Spinal cord (tissue), 10 donors: ENCODE results near the gene INPP5F. TPM values are rescaled to one million over a fixed set of nuclear protein-coding genes. Genes with fewer than 3 reads are reported as not detected.
A peak's percentile ranks its signal among the peaks of the same experiment; 100 is the strongest.

ENCODE experiments used
- DNase-seq, 6 donors: peaks; one replicate each; pipeline versions ENCODE4 v3.0.0 to v3.0.0-alpha.2; 2013 to 2015; ENCODE audit warnings: low spot score in 6 of 6, low read depth in 4 of 6
- H3K27ac ChIP-seq: one replicate; pipeline ENCODE4 v1.5.1; 2013; ENCODE audit warnings: low read depth, low read length, control low read depth
- H3K27me3 ChIP-seq: one replicate; pipeline ENCODE4 v1.6.1; 2013; ENCODE audit warnings: low read length; ENCODE audit not compliant: control insufficient read depth, insufficient read depth
- H3K36me3 ChIP-seq: one replicate; pipeline ENCODE4 v1.6.1; 2013; ENCODE audit warnings: low read length; ENCODE audit not compliant: control insufficient read depth, insufficient read depth
- H3K4me1 ChIP-seq: one replicate; pipeline ENCODE4 v1.6.1; 2013; ENCODE audit warnings: low read length; ENCODE audit not compliant: control insufficient read depth, insufficient read depth
- H3K4me3 ChIP-seq: one replicate; pipeline ENCODE4 v1.5.1; 2013; ENCODE audit warnings: low read depth, low read length, control low read depth
- H3K9me3 ChIP-seq: one replicate; pipeline ENCODE4 v1.6.1; 2013; ENCODE audit warnings: low read length; ENCODE audit not compliant: control insufficient read depth, insufficient read depth
- WGBS: methylation state at CpG from one replicate; pipeline ENCODE4 v1.1.5; 2013; ENCODE audit warnings: missing lambda C conversion rate; ENCODE audit not compliant: insufficient coverage; 5-methylcytosine and 5-hydroxymethylcytosine counted together
- polyA plus RNA-seq, 2 donors: library from polyadenylated mRNA; unstranded; fragments of 120-200 nt; gene quantifications; one replicate each; pipeline ENCODE4 v1.2.1, GENCODE V29; 2013; ENCODE audit not compliant: insufficient read length in 2 of 2
- total RNA-seq, 2 donors: library from RNA; depleted of rRNA in 1 of 2; stranded (reverse); fragments of 120-200 nt in 1 of 2; fragments of >200 nt in 1 of 2; gene quantifications; one replicate each; pipeline versions ENCODE4 v1.2.3 to v1.2.4, GENCODE V29; 2013 to 2014
- donor health status: healthy.

The INPP5F gene
- total and polyA plus RNA-seq, 4 donors = 99.5 to 350 (median 301) TPM

DNA sequence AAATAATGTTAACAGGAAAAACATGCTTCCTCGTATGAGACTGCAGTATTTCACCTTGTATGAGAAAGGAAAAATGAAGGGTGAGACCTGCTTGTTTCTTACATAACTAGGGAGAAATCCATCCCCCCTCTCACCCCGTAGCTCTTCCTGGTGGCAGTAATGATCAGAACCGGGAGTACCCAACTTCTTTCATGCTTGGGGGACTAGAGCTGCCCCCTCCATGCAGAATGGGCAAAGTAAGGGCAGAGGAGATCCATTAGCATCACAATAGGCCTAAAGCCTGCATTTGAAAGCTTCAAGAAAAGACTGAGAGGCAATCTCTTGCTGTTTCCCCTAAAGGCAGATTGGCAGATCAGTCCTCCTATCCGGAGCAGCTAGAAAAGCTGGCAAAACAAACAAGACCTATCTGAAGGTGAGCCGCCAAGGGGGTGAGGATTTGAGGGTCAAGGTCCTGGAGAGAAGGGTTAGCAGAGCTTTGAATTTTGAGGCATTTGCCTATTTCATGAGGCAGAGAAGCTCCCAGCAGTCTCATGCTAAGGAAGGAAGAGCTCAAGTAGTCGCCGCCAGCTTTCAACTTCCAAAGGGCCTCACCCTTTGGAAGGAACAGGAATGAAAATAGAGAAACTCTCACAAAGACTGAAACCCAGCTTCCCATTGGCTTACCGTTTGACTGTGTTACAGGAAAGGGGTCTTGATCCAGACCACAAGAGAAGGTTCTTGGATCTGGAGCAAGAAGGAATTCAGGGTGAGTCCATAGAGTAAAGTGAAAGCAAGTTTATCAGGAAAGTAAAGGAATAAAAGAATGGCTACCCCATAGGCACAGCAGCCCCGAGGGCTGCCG, 38.4 kb upstream of the INPP5F start:
- Histone ChIP-seq H3K27me3 (no peaks in the 10 kb centered on the region), H3K9me3 (no peaks in the 10 kb centered on the region), H3K27ac (peak overlapping the region; percentile 44), H3K36me3 (no peaks in the 10 kb centered on the region), H3K4me1 (peaks cover 9% of the 10 kb centered on the region), H3K4me3 (peak overlapping the region; percentile 30)
- WGBS = 37% methylated on average over 3 of the region's 10 CpGs
- DNase-seq = peak in 3 of 6 donors; percentile 38 to 70 (median 65)

DNA sequence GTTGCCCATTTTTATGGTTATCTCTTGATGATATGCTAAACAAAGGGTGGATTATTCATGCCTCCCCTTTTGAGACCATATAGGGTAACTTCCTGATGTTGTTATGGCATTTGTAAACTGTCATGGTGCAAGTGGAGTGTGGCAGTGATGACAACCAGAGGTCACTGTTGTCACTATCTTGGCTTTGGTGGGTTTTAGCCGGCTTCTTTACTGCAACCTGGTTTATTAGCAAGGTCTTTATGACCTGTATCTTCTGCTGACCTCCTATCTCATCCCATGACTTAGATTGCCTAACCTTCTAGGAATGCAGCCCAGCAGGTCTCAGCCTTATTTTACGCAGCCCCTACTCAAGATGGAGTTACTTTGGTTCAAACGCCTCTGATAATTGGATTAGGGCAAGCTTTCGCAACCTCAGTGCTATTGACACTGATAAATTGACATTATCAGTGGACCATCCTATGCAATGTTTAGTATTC, 37.8 kb upstream of the INPP5F start:
- no peaks in the 10 kb centered on the region for H3K27me3 ChIP-seq
- H3K9me3 ChIP-seq = no peaks in the 10 kb centered on the region
- WGBS = 85% methylated on average over 4 of the region's 4 CpGs
- no peaks in the 10 kb centered on the region for H3K36me3 ChIP-seq
- H3K4me1 ChIP-seq = peaks cover 9% of the 10 kb centered on the region
- no peak for DNase-seq
- no peak overlapping the region for H3K27ac ChIP-seq
- H3K4me3 ChIP-seq = no peak overlapping the region

DNA sequence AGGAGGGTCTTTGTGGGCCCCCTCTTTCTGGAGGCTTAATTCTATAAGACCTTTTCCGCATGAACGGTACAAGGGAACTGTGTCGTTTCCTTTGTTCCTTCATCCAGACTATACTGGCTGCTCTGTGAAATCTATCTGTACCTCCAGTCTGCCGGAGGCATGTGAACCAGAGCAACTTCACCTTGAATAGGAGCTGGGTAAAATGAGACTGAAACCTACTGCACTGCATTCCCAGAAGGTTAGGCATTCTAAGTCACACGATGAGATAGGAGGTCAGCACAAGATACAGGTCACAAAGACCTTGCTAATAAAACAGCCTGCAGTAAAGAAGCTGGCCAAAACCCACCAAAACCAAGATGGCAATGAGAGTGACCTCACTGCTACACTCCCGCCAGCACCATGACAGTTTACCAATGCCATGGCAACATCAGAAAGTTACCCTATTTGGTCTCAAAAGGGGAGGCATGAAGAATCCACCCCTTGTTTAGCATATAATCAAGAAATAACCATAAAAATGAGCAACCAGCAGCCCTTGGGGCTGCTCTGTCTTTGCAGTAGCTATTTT, 36.8 kb upstream of the INPP5F start:
- WGBS = 71% methylated on average over 2 of the region's 6 CpGs

DNA sequence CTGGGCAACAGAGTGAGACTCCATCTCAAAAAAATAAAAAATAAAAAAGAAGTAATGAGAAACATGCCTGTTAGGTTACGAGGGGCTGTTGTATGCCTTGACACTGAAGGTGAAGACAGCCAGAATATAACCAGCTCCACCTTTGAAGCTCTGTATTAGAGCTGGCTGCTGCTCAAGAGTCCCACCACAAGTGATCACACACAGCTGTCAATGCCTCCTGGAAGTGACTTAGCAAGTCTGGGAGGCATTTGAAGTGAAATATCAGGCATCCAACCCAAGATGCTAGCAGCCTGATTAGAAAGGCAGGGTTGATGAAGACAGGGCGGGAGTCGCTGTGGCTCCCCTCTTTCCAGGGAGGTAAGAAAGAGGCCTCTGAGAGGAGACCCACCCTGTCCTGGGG, 34.1 kb upstream of the INPP5F start:
- Histone ChIP-seq H3K27me3 (no peaks in the 10 kb centered on the region), H3K36me3 (no peaks in the 10 kb centered on the region), H3K9me3 (no peaks in the 10 kb centered on the region), H3K4me1 (peaks cover 18% of the 10 kb centered on the region), H3K4me3 (no peak overlapping the region), H3K27ac (no peak overlapping the region)
- DNase-seq = no peak
- WGBS = 100% methylated on average over 2 of the region's 3 CpGs

More for the DNA sequence above, 36.8 kb upstream of the INPP5F start:
- Histone ChIP-seq H3K36me3 (no peaks in the 10 kb centered on the region), H3K27ac (no peak overlapping the region), H3K4me3 (no peak overlapping the region), H3K4me1 (peaks cover 18% of the 10 kb centered on the region), H3K9me3 (no peaks in the 10 kb centered on the region), H3K27me3 (no peaks in the 10 kb centered on the region)
- no peak for DNase-seq

DNA sequence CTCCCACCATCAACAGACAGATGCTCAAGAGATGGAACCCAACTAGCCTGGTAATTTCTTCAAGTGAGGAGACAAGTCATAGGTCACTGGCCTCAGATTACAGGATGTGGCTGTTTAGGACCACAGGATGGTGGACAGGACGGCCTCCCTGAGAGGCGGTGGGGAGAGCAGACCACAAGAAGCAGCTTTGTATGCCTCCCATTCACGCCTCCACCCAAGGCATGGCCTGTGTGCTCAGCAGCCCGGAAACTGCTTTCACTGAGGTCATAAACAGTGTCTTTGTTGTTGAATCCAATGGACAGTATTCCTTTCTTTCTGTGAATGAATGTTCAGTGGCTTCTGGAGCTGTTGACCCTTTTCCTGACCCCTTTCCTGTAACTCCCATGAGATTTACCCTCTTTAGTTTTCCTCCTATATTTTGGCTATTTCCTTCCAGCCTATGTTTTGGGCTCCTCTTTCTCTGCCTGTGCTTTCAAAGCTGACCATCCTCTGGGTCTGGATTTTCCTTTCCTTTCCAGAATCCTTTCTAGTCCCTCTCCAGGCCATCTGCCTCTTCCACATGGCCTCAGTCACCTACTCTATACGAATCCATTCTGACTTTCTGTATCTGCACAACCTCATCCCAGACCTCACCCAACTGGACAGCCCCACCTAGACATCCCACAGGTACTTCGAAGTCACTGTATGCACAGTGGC, 32.4 kb upstream of the INPP5F start:
- peaks cover 8% of the 10 kb centered on the region for H3K4me1 ChIP-seq
- H3K27me3 ChIP-seq = no peaks in the 10 kb centered on the region
- no peaks in the 10 kb centered on the region for H3K36me3 ChIP-seq
- no peak overlapping the region for H3K4me3 ChIP-seq
- DNase-seq = peak in 3 of 6 donors; percentile 17 to 71 (median 32)
- H3K9me3 ChIP-seq = no peaks in the 10 kb centered on the region
- WGBS = 49% methylated on average over 5 of the region's 6 CpGs
- H3K27ac ChIP-seq = peak overlapping the region; percentile 19

DNA sequence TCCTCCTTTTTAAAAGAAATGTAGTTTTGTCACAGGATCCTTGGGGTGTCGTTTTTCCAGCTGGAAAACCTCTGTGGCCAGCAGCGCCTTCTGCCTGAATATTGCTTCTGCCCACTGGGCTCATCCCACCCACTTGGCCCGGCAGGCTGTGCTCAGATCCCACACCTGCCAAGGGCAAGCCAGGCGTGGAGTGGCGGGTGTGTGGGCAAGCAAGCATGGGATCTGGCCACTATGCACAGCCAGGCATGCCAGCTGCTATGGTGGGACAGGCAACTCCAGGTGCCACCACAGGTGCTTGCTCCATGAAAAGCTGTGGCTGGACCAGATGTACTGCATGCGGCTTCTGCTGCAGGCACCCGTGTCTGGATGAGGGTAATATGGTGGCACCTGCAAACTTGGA, 31.2 kb upstream of the INPP5F start:
- no peak overlapping the region for H3K27ac ChIP-seq
- DNase-seq = no peak
- H3K9me3 ChIP-seq = no peaks in the 10 kb centered on the region
- H3K36me3 ChIP-seq = no peaks in the 10 kb centered on the region
- peaks cover 8% of the 10 kb centered on the region for H3K4me1 ChIP-seq
- H3K4me3 ChIP-seq = no peak overlapping the region
- no peaks in the 10 kb centered on the region for H3K27me3 ChIP-seq
- 91% methylated on average over 7 of the region's 7 CpGs for WGBS

DNA sequence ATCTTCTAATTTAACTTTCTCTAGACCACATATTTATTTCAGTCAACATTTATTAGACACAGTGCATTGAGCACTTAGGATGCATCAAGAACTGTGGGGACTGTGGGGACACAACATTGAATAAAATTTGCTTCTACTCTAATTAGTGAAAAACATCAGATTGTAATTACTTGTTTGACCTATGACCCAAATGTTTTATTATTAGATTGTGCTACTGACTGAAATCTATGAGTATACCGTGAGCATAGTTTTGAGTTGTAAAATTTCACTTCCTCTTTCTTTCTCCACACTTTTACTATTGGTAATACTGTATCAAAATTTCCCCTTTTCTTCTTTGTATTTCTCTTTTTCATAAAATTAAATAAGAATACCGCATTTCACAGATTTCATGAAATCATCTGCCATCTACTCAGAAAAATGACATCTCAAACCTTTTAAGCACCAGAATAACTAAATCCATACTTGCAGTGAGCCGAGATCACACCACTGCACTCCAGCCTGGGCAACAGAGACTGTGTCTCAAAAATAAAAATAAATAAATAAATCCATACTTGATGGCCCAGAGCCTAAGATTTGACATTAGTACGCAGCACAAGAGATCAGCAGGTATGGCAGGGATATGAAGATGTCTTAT, 25.4 kb upstream of the INPP5F start:
- no peak for DNase-seq
- 86% methylated on average over 1 of the region's 4 CpGs for WGBS

DNA sequence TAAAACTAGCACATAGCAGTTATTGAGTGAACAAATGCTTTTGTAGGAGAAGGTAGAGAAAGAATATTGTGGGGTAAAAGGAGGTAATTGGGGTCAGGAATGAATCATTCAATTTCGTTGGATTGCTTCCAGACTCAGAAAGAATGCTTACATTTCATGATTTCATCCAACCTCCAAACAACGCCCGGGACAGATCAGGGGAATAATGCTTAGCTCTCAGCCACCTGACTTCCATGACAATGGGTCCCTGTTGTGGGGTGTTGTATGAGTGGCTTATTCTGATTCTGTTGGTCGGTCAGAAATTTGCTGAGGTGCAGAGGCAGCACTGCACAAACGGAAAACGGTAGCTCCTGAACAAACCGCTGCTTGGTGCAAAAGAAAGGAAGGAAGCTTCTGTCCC, 24.0 kb upstream of the INPP5F start:
- Histone ChIP-seq H3K36me3 (no peaks in the 10 kb centered on the region), H3K27me3 (no peaks in the 10 kb centered on the region), H3K9me3 (no peaks in the 10 kb centered on the region), H3K4me3 (no peak overlapping the region), H3K4me1 (no peaks in the 10 kb centered on the region), H3K27ac (no peak overlapping the region)
- no CpG with 5 or more reads among the region's 7 CpGs for WGBS
- no peak for DNase-seq

More for the DNA sequence above, 25.4 kb upstream of the INPP5F start:
- H3K4me1 ChIP-seq = no peaks in the 10 kb centered on the region
- H3K36me3 ChIP-seq = no peaks in the 10 kb centered on the region
- H3K27me3 ChIP-seq = no peaks in the 10 kb centered on the region
- no peaks in the 10 kb centered on the region for H3K9me3 ChIP-seq
- H3K27ac ChIP-seq = no peak overlapping the region
- H3K4me3 ChIP-seq = no peak overlapping the region

DNA sequence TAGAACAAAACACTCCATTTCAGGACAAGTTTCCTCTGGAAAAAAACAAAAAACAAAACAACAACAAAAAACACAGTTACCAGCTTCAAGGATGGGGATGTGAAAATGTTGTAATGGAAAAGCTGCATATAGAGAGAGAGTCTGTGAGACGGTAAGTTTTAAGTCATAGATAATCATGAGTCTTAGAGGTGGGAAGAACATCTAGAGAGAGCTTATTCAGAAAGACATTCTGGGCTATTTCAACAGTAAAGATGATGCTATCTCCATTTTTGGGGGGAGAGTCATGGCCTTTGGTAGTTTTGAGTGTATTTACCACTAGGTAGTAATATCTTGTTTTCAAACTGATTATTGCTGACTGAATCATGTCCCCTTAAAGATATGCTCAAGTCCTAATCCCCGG, 23.3 kb upstream of the INPP5F start:
- DNase-seq = no peak
- Histone ChIP-seq H3K9me3 (no peaks in the 10 kb centered on the region), H3K4me3 (no peak overlapping the region), H3K27ac (no peak overlapping the region), H3K27me3 (no peaks in the 10 kb centered on the region), H3K4me1 (no peaks in the 10 kb centered on the region), H3K36me3 (no peaks in the 10 kb centered on the region)
- 88% methylated on average over 1 of the region's 2 CpGs for WGBS
